Activated gamma-delta T cell treated with Interleukin-2 at 50 U/mL for 16 hours (primary cell): ENCODE results near the gene NANS.
"Not testable (repeated sequence)": the region's sequence is repeated elsewhere in the genome, so short reads cannot be mapped to it uniquely, and the experiment has no call there.

Experiments
- DNase-seq: peaks from one replicate; pipeline ENCODE4 v3.0.0-alpha.2; 2020

Gene NANS, protein sequence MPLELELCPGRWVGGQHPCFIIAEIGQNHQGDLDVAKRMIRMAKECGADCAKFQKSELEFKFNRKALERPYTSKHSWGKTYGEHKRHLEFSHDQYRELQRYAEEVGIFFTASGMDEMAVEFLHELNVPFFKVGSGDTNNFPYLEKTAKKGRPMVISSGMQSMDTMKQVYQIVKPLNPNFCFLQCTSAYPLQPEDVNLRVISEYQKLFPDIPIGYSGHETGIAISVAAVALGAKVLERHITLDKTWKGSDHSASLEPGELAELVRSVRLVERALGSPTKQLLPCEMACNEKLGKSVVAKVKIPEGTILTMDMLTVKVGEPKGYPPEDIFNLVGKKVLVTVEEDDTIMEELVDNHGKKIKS

DNA sequence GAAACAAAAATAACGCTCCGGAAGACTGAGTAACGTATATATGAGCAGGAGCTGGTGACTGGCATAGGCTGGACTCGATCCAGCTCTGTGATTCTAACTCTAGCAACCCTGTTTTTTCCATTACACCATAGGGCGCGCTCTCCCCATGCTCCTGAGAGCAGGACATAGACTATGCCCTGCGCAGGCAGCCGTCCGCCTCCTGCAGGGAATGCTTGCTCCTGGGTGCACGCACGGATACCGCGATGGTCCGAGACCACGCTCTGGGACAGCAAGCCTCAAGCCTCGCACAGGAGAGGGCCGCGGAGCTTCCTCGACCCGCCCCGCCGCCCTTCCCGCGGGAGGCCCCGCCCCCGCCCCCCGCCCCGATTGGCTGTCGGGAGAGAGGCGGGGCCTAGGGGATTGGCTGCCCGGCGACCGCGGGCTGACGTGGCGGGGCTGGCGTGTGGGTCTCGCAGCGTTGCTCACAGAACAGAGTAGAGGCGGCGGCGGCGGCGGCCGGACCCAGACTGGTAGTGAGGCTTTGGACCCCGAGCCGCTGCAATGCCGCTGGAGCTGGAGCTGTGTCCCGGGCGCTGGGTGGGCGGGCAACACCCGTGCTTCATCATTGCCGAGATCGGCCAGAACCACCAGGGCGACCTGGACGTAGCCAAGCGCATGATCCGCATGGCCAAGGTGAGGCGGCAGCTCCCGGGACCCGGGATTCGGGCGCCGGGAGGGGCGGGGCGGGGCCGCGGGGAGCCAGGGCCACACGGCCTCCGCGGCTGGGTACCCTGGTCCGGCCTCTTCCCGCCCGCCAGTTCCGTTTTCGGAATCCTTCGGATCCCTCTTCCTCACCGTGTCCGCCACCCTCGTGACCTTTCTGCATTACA, at the start of gene NANS:
NANS (plus strand) TSS at position 464 of the 869 bp plus-strand sequence; CDS start at position 541, 77 bp downstream.
- DNase-seq, result peak; percentile 90

DNA sequence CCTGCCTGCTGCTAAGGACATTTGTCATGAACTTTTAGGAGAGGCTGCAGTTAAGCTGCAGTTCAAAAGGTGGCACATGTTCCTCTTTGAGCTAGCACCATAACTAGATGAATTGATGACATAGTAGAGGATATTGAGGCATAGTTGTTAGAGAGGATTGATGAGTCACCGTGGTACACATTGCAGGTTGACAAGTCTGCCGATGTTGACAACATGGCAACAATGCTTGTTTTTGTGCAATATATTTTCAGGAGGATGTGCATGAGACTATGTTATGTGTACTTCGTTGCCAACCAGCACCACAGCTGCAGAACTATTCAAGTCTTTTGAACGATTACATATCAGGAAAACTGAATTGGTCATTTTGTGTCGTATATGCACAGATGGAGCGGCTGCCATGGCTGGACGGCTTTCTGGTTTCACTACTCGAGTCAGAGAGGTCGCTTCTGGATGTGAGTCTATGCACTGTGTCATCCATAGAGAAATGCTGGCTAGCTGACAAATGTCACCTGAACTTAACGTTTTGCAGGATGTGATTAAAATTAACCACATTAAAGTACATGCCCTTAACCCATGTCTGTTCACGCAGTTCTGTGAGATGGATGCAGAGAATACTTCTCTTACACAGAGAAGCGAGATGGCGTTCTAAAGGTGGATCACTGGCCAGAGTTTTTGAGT, 49.1 kb upstream of the NANS start:
- no peak for DNase-seq

DNA sequence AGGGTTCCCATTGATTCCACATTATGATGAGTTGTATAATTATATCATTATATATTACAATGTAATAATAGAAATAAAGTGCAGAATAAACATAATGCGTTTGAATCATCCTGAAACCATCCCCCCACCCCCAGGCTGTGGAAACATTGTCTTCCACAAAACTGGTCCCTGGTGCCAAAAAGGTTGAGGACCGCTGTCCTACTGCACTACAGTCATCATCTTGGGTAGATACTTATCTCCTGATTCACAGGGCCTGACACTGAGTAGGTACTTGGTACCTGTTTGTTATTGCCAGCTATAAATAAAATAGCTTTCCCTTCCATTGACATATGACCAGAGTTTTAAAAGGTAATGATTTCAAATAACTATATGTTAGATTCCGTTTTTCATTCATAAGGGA, 47.8 kb upstream of the NANS start:
- DNase-seq, result no peak

DNA sequence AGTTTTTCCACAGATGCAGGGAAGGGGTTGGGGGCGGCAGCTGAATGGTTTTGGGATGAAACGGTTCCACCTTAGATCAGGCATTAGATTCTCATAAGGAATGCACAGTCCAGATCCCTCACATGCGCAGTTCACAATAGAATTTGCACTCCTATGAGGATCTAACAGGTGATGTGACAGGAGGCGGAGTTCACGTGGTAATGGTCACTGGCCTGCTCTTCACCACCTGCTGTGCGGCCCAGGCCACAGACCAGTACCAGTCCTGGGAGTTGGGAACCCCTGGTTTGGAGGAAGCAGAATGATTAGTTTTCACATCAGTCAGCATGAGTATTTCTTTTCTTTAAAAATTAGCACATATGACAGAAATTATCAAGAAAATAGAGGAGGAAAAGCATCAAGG, 47.1 kb upstream of the NANS start:
- DNase-seq, result no peak

DNA sequence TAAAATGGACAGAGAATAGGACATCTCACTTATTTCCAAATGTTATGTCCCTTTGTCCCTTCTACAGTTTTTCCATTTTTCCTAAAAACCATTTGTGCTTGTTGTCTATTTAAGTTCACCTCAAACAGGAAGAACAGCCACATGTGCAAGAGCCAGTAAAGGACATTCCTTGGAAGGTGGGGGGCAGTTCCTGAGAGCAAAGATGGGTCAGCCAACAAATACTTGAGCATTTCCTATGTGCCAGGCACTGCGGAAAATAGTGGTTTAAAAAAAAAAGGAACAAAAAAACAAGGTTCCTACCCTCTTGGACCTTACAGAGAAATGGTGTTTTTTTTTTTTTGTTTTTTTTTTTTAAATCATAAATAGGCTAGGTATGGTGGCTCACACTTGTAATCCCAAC, 46.6 kb upstream of the NANS start:
- no peak for DNase-seq

DNA sequence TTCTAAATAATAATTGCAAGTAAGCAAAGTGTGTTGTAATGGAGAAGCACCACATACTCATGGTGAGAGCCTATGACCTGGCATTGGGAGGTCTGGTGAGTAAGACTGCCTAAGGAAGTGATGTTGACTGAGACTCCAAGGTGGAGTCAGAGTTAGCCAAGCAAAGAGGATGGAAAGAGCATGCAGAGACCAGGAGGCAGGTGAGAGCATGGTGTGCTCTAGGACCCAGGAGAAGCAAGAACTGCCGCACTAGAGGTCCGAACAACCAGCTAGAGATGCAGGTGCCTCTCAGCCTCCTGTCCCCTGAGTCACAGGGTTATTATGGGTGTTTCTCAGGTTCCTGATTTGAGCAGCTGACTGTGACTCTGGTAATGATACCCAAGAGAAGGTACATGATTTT, 46.1 kb upstream of the NANS start:
- peak; percentile 11 for DNase-seq

DNA sequence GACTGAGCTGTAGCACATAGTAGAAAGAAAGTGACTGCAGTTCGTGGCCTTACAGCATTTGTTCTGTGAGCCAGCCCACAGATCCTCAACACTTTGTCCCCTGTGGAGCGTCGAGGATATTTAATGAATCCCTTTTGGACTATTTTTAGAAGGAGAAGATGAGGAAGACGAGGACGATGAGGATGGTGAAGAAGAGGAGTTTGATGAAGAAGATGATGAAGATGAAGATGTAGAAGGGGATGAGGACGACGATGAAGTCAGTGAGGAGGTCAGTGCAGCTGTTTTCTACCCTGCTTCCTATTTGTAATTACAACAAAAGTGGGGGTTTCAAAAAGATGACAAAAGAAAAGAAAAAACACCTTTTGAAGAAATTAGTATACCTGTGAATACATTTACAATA, 45.4 kb upstream of the NANS start:
- no peak for DNase-seq

DNA sequence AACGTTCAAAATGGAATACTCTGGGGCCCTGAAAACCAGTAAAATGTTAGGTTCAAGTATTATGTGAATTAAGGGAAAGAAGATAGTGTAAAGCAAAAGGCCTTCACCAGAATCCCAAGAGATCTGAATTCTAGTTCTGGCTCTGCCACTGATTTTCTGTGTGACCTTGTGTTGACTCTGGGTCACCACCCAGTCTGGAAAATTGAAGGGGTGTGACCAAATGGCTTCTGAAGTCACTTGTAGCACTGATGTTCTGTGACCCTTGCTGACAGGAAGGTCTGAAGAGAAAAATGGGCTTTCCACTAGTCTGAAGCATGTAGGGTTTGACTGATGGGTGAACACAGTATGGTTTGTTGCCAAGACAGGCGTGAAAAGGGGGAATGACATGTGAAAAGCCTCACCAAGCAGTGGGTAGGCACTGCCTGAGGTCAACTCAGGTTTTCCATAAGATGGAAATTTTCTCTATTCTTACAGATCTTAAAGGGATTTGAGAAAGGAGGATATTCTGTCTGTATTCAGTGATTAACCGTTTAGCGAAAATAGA, 40.3 kb upstream of the NANS start:
- no peak for DNase-seq

DNA sequence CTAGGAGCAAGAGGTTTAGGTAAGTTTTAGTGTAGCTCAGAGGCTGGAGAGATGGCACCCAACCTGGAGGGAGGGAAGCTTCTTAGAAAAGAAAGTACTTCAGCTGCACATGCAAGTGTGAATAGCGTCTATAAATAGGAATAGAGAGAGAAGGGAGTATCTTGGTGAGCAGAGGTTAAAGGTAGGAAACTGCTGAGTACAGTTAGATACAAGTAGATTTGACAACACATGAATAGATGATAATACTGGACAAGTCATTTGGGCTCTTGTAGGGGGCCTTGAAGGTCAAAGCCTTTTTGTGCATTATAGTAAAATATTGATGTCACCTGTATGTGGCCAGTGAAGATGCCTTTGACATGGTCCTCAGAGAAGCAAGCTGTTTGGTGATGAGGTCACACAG, 39.2 kb upstream of the NANS start:
- no peak for DNase-seq

DNA sequence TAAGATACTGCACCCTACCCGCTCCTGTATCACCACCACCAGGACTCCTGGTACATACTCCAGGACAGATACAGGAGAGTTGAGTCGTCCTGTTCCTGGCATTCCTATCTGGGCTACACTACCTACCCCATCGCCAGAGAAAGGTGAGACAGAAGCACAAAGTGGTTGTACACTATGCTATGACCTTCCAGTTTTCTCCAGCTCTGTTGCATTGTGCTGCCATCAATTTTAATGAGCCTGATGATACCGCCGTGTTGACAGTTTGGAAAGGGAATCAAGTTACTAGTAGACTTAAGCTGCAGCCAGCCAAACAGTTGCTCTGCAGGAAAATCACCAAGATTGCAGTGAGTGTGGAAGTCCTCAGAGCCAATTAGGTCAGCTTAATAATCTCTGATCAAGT, 38.2 kb upstream of the NANS start:
- DNase-seq, result no peak

DNA sequence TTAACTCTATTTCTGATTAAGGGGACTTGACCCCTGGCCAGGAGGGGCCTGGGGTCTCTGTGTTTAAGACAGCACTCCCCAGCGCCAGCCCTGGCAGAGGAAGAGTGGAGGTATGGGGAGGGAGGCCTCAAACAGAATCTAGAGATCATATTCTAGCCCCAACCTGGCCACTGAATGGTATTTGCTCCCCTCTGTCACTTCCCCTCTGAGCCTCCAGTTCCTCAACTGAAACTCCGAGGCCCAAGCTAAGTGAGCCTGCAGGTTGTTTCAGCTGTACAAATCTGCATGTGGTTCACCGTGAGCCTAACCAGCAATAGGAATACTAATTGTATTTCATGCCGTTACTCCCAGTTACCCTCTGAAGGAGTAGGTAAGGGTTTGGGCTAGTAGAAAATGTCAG, 37.4 kb upstream of the NANS start:
- no peak for DNase-seq

DNA sequence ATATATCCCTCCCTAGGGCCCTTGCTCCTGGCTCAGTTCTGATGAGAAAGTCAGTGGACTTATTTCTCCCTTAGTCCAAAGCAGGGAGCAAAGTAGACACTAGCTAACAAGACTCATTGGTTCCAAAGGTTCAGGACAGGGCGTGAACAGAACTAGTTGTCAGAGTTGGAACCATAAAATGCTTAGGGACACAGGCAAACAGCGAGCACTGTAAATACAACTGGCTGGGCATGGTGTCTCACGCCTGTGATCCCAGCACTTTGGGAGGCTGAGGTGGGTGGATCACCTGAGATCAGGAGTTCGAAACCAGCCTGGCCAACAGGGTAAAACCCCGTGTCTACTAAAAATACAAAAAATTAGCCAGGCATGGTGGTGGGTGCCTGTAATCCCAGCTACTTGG, 36.7 kb upstream of the NANS start:
- not testable (repeated sequence) for DNase-seq

DNA sequence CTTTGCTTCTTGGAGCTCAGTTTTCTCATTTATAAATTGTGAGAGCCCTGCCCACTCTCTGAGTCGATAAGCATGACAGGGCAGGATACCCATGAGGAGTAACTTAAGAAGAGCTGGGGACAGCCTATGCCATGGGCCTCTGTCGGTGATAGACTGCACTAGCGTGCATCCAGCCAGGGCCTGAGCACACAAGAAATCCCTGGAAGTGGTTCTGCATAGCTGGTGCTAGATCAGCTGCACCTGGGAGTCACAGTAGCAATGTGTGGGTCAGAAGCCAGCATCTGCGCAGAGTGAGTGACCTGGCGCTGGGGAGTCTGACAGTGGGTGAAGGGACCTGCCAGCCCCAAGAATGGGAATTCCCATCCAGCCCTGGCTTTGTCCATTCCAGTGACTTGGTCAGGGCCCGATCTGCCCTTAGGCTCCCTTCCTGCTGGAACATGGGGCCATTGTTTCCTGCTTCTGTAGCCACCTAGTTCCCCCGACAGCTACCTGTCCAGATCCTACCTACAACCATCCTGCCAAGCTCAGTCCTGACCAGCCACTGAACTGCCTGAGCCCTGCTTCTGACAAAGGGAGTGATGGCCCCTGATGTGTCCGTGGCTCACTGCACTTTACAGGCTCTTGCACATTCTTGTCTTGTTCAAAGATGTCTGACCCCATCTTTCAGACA, 35.9 kb upstream of the NANS start:
- no peak for DNase-seq

DNA sequence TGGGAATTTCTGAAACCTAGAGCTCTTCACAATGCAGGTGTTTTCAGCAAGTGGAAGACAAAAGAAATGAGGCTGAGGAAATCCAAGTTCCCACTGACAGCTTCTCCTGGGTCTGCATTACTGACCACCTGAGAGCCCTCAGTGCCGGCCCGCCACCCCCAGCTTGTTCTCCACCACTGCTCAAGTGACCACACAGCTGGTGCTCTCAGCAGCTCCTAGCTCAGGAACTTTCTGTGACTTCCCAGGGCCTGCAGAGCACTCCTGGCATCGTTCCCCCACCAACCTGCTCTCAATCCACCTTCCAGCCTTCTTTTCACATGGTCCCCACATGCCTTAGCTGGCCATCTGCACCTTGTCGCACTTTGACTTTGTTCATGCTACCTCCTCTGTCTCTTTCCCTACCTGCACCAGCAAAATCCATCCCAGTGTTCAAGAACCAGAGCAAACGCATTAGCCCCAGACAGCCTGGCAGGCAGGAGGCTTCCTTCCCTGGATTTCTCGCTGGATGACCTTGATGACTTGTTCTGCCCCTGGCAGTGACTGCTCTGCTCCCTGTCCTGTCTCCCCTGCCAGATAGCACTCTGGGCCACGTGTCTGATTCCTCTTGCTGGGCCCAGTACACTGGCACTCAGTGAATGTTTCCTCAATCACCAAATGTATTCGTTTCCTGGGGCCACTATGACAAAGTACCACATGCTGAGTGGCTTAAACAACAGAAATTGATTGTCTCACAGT, 35.1 kb upstream of the NANS start:
- DNase-seq, result no peak

DNA sequence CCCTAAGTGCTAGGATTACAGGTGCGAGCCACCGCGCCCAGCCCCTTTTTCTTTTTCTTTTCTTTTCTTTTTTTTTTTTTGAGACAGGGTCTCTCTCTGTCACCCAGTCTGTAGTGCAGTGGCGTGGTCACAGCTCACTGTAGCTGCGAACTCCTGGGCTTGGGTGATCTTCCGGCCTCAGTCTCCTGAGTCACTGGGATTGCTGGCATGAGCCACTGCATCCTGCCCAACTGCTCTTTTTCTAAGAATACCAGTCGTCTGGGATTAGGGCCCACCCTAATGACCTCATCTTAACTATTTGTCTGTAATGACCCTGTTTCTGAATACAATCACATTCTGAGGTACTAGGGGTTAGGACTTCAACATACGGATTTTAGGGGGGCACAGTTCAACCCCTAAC, 34.1 kb upstream of the NANS start:
- DNase-seq, result no peak

DNA sequence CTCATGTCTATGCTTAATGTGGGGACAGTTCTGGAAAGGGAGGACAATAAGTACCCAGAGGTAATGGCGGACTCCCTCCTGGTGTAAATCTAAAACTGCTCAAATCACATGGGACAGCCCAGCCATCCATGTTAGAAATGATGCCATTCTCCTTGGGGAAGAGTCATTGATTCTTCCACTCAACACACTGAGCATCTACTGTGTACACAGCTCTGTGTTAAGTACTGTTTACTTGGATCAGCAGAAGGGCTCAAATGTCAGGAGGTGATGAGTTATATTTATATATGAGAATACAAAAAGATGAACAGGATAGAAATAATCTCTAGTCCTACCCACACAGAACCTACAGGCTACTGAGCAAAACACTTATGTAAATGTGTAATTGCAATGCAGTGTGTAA, 31.8 kb upstream of the NANS start:
- DNase-seq, result no peak

DNA sequence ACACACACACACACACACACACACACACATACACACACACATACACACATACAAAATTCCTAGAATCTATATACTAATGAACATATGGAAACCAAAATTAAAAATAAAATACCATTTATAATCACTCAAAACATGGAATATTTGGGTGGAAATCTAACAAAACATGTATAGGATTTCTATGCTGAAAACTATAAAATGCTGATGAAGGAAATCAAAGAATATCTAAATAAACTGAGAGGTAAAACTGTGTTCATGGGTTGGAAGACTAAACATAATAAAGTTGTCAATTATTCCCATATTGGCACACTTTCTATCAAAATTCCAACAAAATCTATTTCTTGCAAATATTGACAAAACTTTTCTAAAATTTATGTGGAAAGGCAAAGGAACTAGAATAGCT, 25.4 kb upstream of the NANS start:
- no peak for DNase-seq

DNA sequence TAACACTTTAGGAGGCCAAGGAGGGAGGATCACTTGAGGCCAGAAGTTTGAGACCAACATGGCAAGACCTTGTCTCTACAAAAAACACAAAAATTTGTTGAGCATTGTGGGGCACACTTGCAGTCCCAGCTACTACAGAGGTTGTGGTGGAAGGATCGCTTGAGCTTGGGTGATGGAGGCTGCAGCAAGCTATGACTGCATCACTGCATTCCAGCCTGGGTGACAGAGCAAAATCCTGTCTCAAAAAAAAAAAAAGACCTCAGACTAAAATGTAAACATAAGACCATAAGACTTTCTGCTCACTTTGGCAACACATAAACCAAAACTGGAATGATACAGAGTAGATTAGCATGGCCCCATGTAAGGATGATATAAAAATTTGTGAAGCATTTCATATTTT, 24.6 kb upstream of the NANS start:
- DNase-seq, result no peak

DNA sequence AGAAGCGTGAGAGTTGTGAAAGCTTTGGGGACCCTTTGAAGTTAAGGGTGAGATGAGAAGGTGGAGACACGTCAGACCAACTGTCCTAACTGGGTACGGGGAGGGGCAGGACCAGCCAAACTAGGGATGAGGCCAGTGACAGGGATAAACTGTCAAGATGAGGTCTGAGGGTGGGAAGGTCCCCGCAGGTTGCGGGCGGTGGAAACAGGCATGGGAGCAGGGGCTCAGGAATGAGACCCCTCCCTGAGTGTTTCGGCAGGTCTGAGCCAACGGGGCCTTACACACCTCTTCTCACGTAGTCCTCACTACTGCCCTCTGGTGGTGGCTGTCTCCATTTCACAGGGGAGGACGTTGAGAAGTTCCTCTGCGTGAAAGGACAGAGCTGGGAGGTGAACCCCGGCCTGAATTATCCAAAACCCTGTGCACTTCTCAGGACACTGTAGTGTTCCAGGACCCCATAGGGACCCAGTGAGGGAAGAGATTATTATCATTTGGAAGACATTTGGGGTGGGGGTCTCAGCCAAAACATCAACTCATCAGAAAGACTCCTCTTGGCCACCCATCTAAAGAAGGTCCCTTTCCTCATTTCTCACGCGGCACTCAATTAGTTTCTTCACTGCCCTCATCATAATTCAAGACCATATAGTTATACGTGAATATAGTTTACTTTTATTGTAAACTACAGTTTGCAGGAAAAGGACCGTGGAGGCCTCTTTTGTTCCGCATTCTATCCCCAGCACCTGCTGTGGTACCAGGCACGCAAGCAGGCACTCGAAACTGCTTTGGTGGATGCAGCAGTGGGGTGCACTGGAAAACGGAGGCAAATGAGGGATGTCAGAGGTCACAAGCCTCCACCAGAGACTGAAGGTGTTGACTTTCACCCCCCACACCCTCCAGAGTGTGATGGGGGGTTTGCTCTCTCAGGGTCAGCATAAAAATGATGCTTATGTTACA, 21.7 kb upstream of the NANS start:
- DNase-seq, result peak; percentile 94

DNA sequence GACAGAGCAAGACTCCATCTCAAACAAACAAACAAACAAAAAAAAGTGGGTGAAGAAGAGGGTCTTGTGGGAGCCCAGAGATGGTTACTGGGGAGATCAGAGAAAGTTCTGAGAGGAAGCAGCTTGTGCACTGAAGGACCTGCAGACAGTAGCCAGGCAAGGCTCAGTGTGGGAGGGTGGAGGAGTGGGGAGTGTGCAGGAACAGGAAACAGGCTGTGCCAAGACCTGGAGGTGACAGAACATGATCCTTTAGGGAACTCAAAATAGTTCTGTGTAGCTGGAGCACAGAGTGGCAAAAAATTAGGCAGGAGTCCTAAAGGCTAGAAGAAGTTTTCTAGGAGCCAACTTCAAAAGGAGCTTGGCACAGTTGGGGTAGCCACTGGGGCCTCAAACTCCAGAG, 19.2 kb upstream of the NANS start:
- no peak for DNase-seq

DNA sequence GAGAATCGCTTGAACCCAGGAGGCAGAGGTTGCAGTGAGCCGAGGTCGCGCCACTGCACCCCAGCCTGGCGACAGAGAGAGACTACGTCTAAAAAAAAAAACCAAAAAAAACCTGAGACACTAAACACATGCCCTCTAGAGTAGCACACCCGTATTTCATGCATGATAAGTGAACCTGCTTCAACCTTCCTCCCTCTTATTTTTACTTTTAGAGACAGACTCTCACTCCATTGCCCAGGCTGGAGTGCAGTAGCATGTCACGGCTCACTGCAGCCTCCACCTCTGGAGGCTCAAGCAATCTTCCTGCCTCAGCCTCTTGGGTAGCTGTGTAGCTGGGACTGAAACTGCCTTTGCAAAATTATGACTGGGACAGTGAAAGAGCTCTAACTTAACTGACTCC, 17.6 kb upstream of the NANS start:
- DNase-seq, result no peak
